PFSK-1 (cell line): ENCODE measurements around the gene CD22.

ENCODE experiments used
- POLR2AphosphoS5 ChIP-seq: IDR thresholded peaks from 2 replicates; pipeline ENCODE4 v1.6.1; 2012; ENCODE audit warnings: low read depth, mild to moderate bottlenecking, control low read depth, low read length, moderate library complexity
- SIN3A ChIP-seq: IDR thresholded peaks from 2 replicates; pipeline ENCODE4 v1.6.1; 2012; ENCODE audit warnings: mild to moderate bottlenecking, low read length, moderate library complexity, borderline replicate concordance; ENCODE audit not compliant: insufficient read depth
- TAF1 ChIP-seq: IDR thresholded peaks from 2 replicates; pipeline ENCODE4 v1.6.1; 2012; ENCODE audit warnings: low read length, control low read depth, borderline replicate concordance; ENCODE audit not compliant: insufficient read depth

GRCh38 chr19:35396240-35396885, 67.4 kb downstream of the CD22 start:
- no peak for TF ChIP-seq POLR2AphosphoS5
- TF ChIP-seq SIN3A = no peak
- no peak for TF ChIP-seq TAF1
